HG03135 (cell line): ENCODE data around the gene NMT1.

ENCODE experiments used
- ATAC-seq: cut with Tn5 transposase; IDR thresholded peaks from one replicate; pipeline ENCODE4 v1.9.1; 2021; ENCODE audit warnings: mild to moderate bottlenecking, moderate library complexity; ENCODE audit not compliant: unreplicated experiment

The NMT1 gene

GRCh38 chr17:45103269-45103795, 42.2 kb downstream of the NMT1 start:
- ATAC-seq: no peak

- no peak for ATAC-seq
Measured at GRCh38 chr17:45104029-45104428, 42.9 kb downstream of the NMT1 start.

GRCh38 chr17:45104497-45104896, 43.4 kb downstream of the NMT1 start:
- ATAC-seq: no peak

GRCh38 chr17:45104907-45105624, 43.9 kb downstream of the NMT1 start:
- no peak for ATAC-seq

GRCh38 chr17:45106096-45106495, 45.0 kb downstream of the NMT1 start:
- no peak for ATAC-seq

- ATAC-seq: no peak
Measured at GRCh38 chr17:45106582-45106981, 45.5 kb downstream of the NMT1 start.

- no peak for ATAC-seq
Measured at GRCh38 chr17:45107293-45108010, 46.3 kb downstream of the NMT1 start.

- no peak for ATAC-seq
Measured at GRCh38 chr17:45108051-45108450, 46.9 kb downstream of the NMT1 start.

- ATAC-seq: no peak
Measured at GRCh38 chr17:45108595-45109521, 47.7 kb downstream of the NMT1 start.

GRCh38 chr17:45110676-45111611, 49.8 kb downstream of the NMT1 start:
- no peak for ATAC-seq

GRCh38 chr17:45111850-45112249, 50.7 kb downstream of the NMT1 start:
- ATAC-seq: no peak

GRCh38 chr17:45112559-45113423, 51.7 kb downstream of the NMT1 start:
- no peak for ATAC-seq

- ATAC-seq: no peak
Measured at GRCh38 chr17:45113424-45113754, 52.3 kb downstream of the NMT1 start.

GRCh38 chr17:45114117-45114932, 53.2 kb downstream of the NMT1 start:
- ATAC-seq: no peak

GRCh38 chr17:45115015-45115625, 54.0 kb downstream of the NMT1 start:
- ATAC-seq: no peak

GRCh38 chr17:45115871-45116270, 54.8 kb downstream of the NMT1 start:
- ATAC-seq: no peak

GRCh38 chr17:45116434-45117016, 55.4 kb downstream of the NMT1 start:
- ATAC-seq: no peak

GRCh38 chr17:45117334-45117733, 56.2 kb downstream of the NMT1 start:
- ATAC-seq: no peak
